PFSK-1 (cell line): ENCODE measurements around the gene MEGF6.

ENCODE experiments used
- FOXP2 ChIP-seq: optimal IDR thresholded peaks from 2 replicates; pipeline ENCODE3; 2011; ENCODE audit warnings: borderline replicate concordance, control low read depth, inconsistent platforms; ENCODE audit not compliant: insufficient read depth; ENCODE audit errors: extremely low read length, extremely low read depth
- POLR2AphosphoS5 ChIP-seq: IDR thresholded peaks from 2 replicates; pipeline ENCODE4 v1.6.1; 2012; ENCODE audit warnings: low read depth, mild to moderate bottlenecking, control low read depth, low read length, moderate library complexity
- SIN3A ChIP-seq: IDR thresholded peaks from 2 replicates; pipeline ENCODE4 v1.6.1; 2012; ENCODE audit warnings: mild to moderate bottlenecking, low read length, moderate library complexity, borderline replicate concordance; ENCODE audit not compliant: insufficient read depth
- TAF1 ChIP-seq: IDR thresholded peaks from 2 replicates; pipeline ENCODE4 v1.6.1; 2012; ENCODE audit warnings: low read length, control low read depth, borderline replicate concordance; ENCODE audit not compliant: insufficient read depth
- TF ChIP-seq, protein P1 (sequence below), 2 experiments: IDR thresholded peaks; 2 replicates each; pipeline versions ENCODE4 v1.6.1 to v1.8.0; 2011 to 2012; ENCODE audit warnings: low read depth in 2 of 2, low read length in 2 of 2, control low read depth in 1 of 2, inconsistent platforms in 1 of 2, mild to moderate bottlenecking in 1 of 2, moderate library complexity in 1 of 2; ENCODE audit not compliant: insufficient read depth in 1 of 2

The MEGF6 gene

DNA sequence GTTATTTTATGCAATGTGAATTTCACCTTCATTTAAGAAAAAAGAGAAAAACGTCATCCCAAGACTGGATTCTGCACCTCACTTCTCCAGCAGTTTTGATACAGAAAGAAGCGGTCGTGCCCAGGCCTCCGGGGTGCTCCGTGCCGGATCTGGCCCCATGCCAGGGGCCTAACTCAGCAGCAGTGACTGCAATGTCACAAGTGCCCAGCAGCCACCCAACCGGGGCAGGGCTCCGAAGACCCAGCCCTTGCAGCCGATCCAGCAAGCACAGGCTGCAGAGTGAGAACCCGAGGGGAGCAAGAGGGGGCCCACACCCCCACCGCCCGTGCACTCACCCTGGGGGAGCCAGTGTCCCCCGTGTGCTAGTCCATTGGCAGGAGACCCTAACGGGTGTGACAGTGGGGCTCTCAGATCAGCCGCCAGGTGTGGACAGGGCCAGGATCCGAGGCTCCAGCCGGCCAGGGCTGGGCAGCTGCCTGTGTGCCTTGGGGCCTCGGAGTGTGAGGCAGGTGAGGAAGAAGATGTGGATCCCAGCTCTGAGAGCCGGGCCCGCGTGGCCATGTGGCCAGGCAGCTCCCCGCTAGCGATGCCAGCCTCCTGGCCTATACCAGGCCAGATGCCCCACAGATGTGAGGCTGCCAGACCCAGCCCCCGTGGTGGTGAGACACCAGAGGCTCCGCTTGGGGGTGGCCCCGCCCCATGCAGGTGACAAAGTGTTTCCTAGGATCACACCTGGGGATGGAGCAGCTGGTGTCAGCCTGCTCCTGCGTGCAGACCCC, 60.6 kb downstream of the MEGF6 start:
- no peak for TF ChIP-seq FOXP2
- no peak for TF ChIP-seq TAF1
- TF ChIP-seq POLR2AphosphoS5: no peak
- TF ChIP-seq, protein P1, sequence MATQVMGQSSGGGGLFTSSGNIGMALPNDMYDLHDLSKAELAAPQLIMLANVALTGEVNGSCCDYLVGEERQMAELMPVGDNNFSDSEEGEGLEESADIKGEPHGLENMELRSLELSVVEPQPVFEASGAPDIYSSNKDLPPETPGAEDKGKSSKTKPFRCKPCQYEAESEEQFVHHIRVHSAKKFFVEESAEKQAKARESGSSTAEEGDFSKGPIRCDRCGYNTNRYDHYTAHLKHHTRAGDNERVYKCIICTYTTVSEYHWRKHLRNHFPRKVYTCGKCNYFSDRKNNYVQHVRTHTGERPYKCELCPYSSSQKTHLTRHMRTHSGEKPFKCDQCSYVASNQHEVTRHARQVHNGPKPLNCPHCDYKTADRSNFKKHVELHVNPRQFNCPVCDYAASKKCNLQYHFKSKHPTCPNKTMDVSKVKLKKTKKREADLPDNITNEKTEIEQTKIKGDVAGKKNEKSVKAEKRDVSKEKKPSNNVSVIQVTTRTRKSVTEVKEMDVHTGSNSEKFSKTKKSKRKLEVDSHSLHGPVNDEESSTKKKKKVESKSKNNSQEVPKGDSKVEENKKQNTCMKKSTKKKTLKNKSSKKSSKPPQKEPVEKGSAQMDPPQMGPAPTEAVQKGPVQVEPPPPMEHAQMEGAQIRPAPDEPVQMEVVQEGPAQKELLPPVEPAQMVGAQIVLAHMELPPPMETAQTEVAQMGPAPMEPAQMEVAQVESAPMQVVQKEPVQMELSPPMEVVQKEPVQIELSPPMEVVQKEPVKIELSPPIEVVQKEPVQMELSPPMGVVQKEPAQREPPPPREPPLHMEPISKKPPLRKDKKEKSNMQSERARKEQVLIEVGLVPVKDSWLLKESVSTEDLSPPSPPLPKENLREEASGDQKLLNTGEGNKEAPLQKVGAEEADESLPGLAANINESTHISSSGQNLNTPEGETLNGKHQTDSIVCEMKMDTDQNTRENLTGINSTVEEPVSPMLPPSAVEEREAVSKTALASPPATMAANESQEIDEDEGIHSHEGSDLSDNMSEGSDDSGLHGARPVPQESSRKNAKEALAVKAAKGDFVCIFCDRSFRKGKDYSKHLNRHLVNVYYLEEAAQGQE (IDR thresholded peaks at IDR 0.05; ENCODE audit: insufficient read depth in 1 of 2, low read depth in 2 of 2, low read length in 2 of 2): no peak
- TF ChIP-seq SIN3A: no peak

DNA sequence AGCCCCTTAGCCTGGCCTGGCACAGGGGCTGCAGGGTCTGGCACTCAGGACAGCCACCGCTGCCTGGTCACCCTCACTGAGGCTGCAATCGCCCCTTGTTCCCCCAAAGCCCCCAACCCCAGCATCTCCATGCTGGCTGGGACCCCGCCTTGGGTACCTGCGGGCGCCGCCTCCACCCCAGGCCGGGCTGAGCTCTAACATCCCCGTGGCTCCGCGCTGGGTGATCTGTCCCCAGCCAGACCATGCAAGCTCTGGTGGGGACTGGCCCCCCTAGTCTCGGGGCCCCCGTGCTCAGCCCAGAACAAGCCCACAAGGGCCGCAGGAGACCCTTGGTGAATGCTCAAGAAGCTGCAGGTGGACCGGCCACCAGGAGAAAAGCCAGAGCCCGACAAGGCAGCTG, 62.4 kb downstream of the MEGF6 start:
- TF ChIP-seq POLR2AphosphoS5: no peak
- TF ChIP-seq SIN3A: no peak
- no peak for TF ChIP-seq TAF1
- TF ChIP-seq, protein P1 (IDR thresholded peaks at IDR 0.05; ENCODE audit: insufficient read depth in 1 of 2, low read depth in 2 of 2, low read length in 2 of 2): no peak
- TF ChIP-seq FOXP2: no peak

GRCh38 chr1:3548156-3548893, 63.0 kb downstream of the MEGF6 start:
- TF ChIP-seq POLR2AphosphoS5 (no peak), FOXP2 (no peak), TAF1 (no peak), SIN3A (no peak)
- TF ChIP-seq, protein P1 (IDR thresholded peaks at IDR 0.05; ENCODE audit: insufficient read depth in 1 of 2, low read depth in 2 of 2, low read length in 2 of 2): no peak

DNA sequence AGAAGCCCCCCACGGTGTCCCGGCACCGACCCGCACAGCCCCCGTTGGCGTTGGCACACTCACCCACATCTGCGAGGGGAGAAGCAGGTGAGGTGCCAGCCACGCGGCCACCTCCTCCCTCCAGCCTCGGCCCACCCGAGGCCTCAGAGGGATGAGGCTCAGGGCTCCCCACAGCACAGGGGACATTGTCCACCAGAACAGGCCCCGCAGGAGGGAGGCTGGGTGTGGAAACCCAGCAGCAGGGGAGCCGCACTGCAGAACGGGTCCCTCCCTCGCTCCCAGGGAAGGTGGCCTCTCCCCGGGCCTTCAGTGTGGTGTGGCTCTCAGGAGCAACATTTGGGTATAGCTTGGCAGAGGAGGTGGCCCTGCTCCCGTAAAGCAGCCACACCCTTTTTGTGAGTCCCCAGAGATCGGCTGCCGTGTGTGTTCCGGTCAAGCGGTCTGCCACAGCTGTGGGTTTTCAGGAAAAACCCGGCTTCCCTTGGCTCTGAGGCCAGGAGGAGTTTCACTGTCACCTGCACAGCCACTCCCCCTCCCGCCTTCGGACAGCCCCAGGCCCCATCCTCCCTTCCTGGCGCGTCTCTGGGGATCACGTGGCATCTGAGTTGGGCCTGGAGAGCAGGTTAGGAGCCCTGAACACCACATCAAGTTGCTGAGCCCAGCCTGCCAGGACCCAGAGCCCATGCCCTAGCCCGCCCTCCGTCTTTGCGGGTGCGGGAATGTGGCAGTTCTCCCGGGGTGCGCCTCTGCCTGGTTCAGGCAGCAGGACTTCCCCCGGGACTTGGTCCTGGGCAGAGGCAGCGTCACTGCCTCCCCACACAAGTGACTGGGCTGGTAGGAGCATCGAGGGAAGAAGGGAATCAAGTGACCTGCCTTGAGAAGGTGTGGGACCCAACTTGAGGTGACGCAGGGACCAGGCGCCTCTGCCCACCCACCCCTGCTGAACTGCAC, 64.0 kb downstream of the MEGF6 start:
- TF ChIP-seq FOXP2 (no peak), SIN3A (no peak)
- TF ChIP-seq, protein P1 (IDR thresholded peaks at IDR 0.05; ENCODE audit: insufficient read depth in 1 of 2, low read depth in 2 of 2, low read length in 2 of 2): no peak
